ENCODE measurements around the gene PLA2G1B. TPM values are rescaled to one million over a fixed set of nuclear protein-coding genes. Genes with fewer than 3 reads are reported as not detected.
"Not testable (repeated sequence)": the region's sequence is repeated elsewhere in the genome, so short reads cannot be mapped to it uniquely, and the experiment has no call there.

The PLA2G1B gene
- total RNA-seq, 2 experiments from 2014 or later, result 0.99 TPM; not detected in 1

DNA sequence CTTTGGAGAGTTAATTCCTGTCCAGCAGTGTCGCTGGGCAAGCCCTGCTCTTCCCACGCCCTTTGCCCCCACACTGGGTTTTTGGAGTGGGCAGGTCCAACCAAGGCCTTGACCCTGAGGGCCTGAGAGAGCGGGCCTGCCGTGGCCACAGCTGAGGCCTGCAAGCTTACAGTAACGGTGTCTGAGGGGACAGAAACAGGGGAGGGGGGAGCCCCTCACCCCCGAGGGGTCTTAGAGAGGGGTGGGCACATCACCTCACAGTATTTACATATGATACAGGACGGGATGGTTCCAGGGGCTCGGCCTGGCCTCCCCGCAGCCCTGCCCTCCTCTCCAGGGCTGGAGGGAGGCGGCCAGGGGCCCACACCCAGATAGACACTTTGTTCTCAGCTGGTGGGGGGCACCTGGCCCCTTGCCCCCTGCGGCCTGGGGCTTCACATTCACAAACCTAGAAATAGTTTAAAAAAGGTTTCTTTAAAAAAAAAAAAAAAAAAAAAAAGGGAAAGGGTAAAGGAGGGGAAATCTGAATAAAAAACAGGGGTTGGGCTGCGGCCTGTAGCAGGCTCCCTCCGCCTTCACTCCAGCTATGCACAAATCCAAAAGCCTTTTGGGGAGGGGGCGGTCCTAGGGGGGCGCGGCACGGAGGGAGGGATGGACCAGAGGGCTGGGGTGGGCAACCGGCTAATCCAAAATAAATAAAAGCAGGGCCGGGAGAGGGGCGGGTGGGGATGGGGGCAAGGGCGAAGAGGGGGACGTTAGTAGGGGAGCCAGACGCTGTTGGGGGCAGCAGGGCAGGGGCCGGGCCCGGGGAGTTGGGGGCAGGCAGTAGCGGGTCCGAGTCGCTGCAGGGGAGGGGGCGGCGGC lies 14.8 kb upstream of the PLA2G1B start:
- intact Hi-C loops (cut with micrococcal nuclease), result no loop called here
- H3K4me1 Mint-ChIP-seq (ENCODE audit: low read depth), result no peaks in the 10 kb centered on the region
- no peak for DNase-seq
- ChIA-PET CTCF (no interaction called here), POLR2A (no interaction called here)
- ATAC-seq, result no peak
- H3K9me3 Mint-ChIP-seq, result peaks cover 10% of the 10 kb centered on the region
- H3K27ac Mint-ChIP-seq, result no peak overlapping the region
- H3K27me3 Mint-ChIP-seq, result peaks cover 2% of the 10 kb centered on the region
- H3K36me3 Mint-ChIP-seq (ENCODE audit: low read depth), result no peaks in the 10 kb centered on the region
- H3K4me3 Mint-ChIP-seq, result no peak overlapping the region
- TF ChIP-seq, protein P1, sequence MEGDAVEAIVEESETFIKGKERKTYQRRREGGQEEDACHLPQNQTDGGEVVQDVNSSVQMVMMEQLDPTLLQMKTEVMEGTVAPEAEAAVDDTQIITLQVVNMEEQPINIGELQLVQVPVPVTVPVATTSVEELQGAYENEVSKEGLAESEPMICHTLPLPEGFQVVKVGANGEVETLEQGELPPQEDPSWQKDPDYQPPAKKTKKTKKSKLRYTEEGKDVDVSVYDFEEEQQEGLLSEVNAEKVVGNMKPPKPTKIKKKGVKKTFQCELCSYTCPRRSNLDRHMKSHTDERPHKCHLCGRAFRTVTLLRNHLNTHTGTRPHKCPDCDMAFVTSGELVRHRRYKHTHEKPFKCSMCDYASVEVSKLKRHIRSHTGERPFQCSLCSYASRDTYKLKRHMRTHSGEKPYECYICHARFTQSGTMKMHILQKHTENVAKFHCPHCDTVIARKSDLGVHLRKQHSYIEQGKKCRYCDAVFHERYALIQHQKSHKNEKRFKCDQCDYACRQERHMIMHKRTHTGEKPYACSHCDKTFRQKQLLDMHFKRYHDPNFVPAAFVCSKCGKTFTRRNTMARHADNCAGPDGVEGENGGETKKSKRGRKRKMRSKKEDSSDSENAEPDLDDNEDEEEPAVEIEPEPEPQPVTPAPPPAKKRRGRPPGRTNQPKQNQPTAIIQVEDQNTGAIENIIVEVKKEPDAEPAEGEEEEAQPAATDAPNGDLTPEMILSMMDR (IDR thresholded peaks at IDR 0.05), result no peak

DNA sequence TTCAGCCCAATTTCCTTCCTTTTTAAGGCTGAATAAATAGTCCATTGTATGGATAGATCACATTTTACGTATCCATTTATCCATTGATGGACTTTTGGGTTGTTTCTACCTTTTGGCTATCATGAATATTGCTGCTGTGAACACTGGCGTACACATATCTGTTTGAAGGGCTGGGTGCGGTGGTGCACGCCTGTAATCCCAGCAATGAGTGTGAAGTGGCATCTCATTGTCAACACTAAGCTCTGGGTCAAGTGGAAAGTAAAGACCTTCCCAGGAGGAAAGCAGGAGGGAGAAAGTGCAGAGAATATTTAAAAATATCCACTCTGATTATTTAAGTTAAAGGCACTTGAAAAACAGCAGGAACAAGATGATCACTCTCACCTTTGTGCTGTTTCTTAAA lies 11.7 kb upstream of the PLA2G1B start:
- ATAC-seq (no peak), DNase-seq (no peak)
- H3K4me3 Mint-ChIP-seq, result no peak overlapping the region
- peaks cover 5% of the 10 kb centered on the region for H3K27me3 Mint-ChIP-seq
- peaks cover 15% of the 10 kb centered on the region for H3K9me3 Mint-ChIP-seq
- no peaks in the 10 kb centered on the region for H3K36me3 Mint-ChIP-seq (ENCODE audit: low read depth)
- intact Hi-C loops (cut with micrococcal nuclease), result no loop called here
- CTCF ChIA-PET, result no interaction called here
- TF ChIP-seq, protein P1 (IDR thresholded peaks at IDR 0.05), result no peak
- no peaks in the 10 kb centered on the region for H3K4me1 Mint-ChIP-seq (ENCODE audit: low read depth)
- no peak overlapping the region for H3K27ac Mint-ChIP-seq
- POLR2A ChIA-PET, result no interaction called here

DNA sequence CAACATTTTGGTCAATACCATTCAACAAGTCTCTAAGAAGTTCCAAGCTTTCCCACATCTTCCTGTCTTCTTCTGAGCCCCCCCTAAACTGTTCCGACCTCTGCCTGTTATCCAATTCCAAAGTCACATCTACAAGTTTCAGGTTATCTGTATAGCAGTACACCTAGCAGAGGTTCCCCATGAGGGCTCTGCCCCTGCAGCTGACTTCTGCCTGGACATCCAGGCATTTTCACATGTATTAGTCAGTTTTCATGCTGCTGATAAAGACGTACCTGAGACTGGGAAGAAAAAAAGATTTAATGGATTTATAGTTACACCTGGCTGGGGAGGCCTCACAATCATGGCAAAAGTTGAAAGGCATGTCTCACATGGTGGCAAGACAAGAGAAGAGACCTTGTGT lies 10.2 kb upstream of the PLA2G1B start:
- Mint-ChIP-seq H3K27me3 (peaks cover 5% of the 10 kb centered on the region), H3K27ac (no peak overlapping the region), H3K4me3 (no peak overlapping the region), H3K36me3 (ENCODE audit: low read depth) (no peaks in the 10 kb centered on the region), H3K9me3 (peaks cover 15% of the 10 kb centered on the region), H3K4me1 (ENCODE audit: low read depth) (no peaks in the 10 kb centered on the region)
- DNase-seq, result no peak
- POLR2A ChIA-PET, result interaction anchor here (1.4 kb wide), 1 partner anchor 45 kb away, joined by 6 read pairs; the partner anchor contains the start of gene RNU4-1
- intact Hi-C loops (cut with micrococcal nuclease), result no loop called here
- ATAC-seq, result no peak
- TF ChIP-seq, protein P1 (IDR thresholded peaks at IDR 0.05), result no peak
- CTCF ChIA-PET, result no interaction called here

DNA sequence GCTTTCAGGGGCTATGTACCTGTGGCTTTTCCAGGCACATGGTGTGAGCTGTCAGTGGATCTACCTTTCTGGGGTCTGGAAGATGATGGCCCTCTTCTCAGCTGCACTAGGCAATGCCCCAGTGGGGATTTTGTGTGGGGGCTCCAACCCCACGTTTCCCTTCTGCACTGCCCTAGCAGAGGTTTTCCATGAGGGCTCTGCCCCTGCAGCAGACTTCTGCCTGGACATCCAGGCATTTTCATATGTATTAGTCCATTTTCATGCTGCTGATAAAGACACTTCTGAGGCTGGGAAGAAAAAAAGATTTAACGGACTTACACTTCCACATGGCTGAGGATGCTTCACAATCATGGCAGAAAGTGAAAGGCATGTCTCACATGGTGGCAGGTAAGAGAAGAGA lies 8.8 kb upstream of the PLA2G1B start:
- intact Hi-C loops (cut with micrococcal nuclease); H3K4me1 Mint-ChIP-seq (ENCODE audit: low read depth); CTCF ChIA-PET; DNase-seq; POLR2A ChIA-PET; ATAC-seq; H3K27ac Mint-ChIP-seq; H3K4me3 Mint-ChIP-seq; H3K27me3 Mint-ChIP-seq; H3K36me3 Mint-ChIP-seq (ENCODE audit: low read depth): not testable (repeated sequence)
- peaks cover 15% of the 10 kb centered on the region for H3K9me3 Mint-ChIP-seq

DNA sequence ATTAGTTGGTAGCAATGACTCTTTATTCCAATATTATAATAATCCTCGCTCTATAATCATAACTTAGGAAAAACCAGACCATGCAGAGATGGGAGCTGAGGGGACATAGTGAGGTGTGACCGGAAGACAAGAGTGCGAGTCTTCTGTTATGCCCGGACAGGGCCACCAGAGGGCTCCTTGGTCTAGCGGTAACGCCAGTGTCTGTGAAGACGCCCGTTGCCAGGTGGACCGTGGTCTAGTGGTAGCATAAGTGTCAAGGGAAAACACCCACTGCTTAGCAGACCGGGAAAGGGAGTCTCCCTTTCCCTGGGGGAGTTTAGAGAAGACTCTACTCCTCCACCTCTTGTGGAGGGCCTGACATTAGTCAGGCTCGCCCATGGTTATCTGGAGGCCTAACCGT lies 7.9 kb upstream of the PLA2G1B start:
- ATAC-seq; H3K36me3 Mint-ChIP-seq (ENCODE audit: low read depth); H3K27me3 Mint-ChIP-seq; intact Hi-C loops (cut with micrococcal nuclease); H3K4me1 Mint-ChIP-seq (ENCODE audit: low read depth); H3K27ac Mint-ChIP-seq; H3K4me3 Mint-ChIP-seq; POLR2A ChIA-PET: not testable (repeated sequence)
- CTCF ChIA-PET, result interaction anchor here (0.8 to 1.3 kb wide), 2 partner anchors 9 to 12 kb away, joined by 3 read pairs; no protein-coding TSS in a partner anchor
- peaks cover 15% of the 10 kb centered on the region for H3K9me3 Mint-ChIP-seq
- DNase-seq, result peak; percentile 72
- TF ChIP-seq, protein P1 (IDR thresholded peaks at IDR 0.05), result peak; percentile 66
